HG02623 (cell line): ENCODE measurements around the gene CDCA8.
"Not testable (repeated sequence)": the region's sequence is repeated elsewhere in the genome, so short reads cannot be mapped to it uniquely, and the experiment has no call there.

Source experiments
- ATAC-seq: cut with Tn5 transposase; IDR thresholded peaks from one replicate; pipeline ENCODE4 v1.9.1; 2021; ENCODE audit warnings: moderate library complexity; ENCODE audit not compliant: unreplicated experiment

Gene CDCA8

DNA sequence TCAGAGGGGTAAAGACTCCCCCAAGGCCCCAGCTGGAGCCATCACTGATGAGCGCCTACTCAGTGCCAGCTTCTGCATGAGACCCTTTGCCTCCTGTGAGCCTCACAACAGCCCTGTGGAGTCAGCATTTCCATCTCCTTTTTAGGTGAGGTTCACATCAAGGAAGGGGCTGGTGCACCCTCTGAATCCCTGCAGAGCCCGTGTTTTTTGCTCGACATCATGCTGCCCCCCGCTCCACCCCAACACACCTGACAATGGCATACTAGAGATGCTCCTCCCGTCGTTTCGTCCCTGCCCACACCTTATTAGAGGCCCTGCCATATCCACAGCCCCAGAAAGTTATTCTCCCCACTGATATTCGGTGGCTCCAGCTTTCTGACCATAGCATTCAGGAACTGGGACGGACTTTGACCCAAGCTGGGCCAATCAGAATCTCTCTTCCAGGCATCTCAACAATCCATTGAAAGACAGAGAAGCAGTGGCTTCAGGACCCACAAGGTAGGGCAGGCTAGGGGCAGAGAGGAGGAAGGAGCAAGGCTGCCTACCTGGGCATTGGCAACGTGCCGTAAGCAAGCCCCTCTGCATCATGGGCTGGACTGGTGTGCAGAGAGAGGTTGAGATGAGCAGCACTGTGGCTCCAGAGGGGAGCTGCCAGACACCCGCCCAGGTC is 39.9 kb downstream of the CDCA8 start:
- ATAC-seq, result no peak

DNA sequence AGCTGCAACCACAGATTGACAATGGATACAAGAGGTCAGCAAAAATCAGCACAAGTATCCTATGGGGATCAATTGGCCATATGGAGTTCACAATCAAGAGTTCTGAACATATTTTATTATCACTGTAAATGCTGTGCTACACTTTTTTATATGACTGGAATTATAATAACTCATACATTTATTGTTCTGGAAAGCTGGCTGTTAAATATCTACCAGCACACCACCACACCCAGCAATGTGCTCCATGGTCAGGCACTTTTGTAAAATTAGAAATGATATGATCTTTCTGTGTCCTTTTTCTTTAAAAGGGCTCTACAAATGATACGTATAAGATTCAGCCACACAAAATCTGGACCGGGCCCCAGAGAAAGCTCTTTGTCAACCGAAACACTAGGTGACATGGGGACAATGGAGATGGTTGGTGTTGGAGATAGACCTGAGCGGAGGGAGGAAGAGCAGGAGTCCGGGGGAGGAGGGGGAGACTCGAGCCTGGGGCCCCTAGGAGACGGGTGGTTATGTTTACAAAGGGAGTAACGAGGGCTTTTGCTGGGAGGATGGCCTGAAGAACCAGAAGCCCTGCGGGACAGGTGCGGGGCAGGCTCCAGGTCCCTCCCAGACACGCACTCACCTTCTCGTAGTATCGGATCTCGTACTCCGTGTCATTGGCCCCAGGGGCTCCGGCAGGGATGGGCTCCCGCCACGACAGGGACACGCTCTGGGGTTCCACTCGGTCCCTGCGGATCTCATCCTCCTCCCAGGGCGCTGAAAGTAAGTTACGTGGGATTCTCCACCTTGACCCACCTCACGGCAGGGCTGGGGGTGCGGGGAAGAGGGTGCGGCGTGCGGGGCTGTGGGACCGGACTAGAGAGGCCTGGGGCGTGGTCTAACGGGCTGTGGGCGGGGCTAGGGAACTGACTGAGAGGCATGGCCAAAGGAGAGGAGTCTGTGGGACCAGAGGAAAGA is 42.6 kb downstream of the CDCA8 start:
- no peak for ATAC-seq

GRCh38 chr1:37737975-37738374 is 45.7 kb downstream of the CDCA8 start:
- not testable (repeated sequence) for ATAC-seq

DNA sequence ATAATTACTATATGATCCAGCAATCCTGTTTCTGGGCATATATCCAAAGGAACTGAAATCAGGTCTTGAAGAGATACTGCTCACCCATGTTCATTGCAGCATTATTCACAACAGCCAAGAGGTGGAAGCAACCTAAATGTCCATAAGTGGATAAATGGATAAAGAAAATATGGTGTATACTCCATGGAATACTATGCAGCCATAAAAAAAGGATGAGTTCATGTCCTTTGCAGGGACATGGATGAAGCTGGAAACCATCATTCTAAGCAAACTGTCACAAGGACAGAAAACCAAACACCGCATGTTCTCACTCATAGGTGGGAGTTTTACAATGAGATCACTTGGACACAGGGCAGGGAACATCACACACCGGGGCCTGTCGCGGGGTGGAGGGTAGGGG is 46.3 kb downstream of the CDCA8 start:
- not testable (repeated sequence) for ATAC-seq

DNA sequence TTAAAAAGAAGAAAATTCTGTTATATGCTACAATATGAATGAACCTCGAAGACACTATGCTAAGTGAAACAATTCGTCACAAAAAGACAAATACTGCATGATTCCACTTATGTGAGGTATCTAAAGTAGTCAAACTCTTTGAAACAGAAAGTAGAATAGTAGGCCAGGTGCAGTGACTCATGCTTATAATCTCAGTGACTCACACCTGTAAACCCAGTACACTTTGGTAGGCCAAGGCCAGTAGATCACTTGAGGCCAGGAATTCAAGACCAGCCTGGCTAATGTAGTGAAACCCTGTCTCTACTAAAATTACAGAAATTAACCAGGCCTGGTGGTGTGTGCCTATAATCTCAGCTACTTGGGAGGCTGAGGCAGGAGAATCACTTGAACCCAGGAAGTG is 46.9 kb downstream of the CDCA8 start:
- no peak for ATAC-seq

DNA sequence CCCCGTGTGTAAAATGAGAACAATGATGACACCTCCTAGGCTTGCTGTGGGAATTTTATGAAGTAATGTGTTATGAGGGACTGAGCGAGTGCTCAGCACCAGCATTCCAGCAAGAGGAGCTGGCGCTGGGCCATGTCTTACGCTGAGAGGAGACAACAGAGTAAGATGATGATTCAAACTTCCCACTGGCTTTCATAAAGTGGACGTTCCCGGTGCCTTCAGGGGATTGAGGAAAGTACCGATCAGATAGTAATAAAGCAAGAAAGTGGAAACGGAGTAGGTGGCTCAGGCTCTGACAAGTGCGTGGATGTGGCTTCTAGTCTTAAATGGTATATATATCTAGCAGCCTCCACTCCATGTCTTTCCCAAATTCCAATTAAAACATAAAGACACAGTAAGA is 48.8 kb downstream of the CDCA8 start:
- ATAC-seq, result no peak

GRCh38 chr1:37741662-37742061 is 49.3 kb downstream of the CDCA8 start:
- ATAC-seq, result no peak

DNA sequence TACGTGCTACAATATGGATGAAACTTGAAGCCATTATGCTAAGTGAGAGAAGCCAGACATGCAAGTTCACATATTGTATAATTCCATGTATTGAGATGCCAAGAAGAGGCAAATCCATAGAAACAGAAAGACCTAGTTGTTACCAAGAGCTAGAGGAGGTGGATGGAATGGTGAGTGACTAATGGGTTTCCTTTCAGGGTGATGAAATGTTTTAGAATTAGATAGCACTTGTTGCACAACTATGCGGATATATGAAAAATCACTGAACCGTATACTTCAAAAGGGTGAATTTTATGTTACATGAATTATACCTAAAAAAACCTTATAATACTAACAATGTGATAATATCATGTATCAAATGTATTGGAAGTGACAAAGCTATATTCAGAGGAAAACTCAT is 54.5 kb downstream of the CDCA8 start:
- ATAC-seq, result no peak

GRCh38 chr1:37748565-37748964 is 56.2 kb downstream of the CDCA8 start:
- ATAC-seq, result no peak

- ATAC-seq, result no peak
These were observed 59.9 kb downstream of the CDCA8 start for GRCh38 chr1:37752213-37752582.

- ATAC-seq, result no peak
These were observed 60.5 kb downstream of the CDCA8 start for GRCh38 chr1:37752583-37753471.

- no peak for ATAC-seq
These were observed 61.4 kb downstream of the CDCA8 start for GRCh38 chr1:37753473-37754321.

GRCh38 chr1:37755290-37755689 is 63.0 kb downstream of the CDCA8 start:
- ATAC-seq, result no peak

- ATAC-seq, result no peak
These were observed 63.7 kb downstream of the CDCA8 start for GRCh38 chr1:37755951-37756560.
